ENCODE data around the gene SLIT1.

- TF ChIP-seq CTCF (IDR thresholded peaks at IDR 0.05) (no peak), POLR2A (IDR thresholded peaks at IDR 0.05) (no peak)
These were observed 119.8 kb downstream of the SLIT1 start for GRCh38 chr10:97065686-97066660.
